Measurements from ENCODE around the gene EOLA2.
"Not testable (repeated sequence)": the region's sequence is repeated elsewhere in the genome, so short reads cannot be mapped to it uniquely, and the experiment has no call there.

EOLA2 gene

GRCh38 chrX:149938427-149938880 lies at the start of gene EOLA2:
TSS of gene EOLA2 (minus strand) at chrX:149938491. CDS start at chrX:149933874, 4,617 bp downstream.
- peak; percentile 96 for DNase-seq

GRCh38 chrX:149987613-149988012 lies 49.3 kb upstream of the EOLA2 start:
- DNase-seq = no peak

GRCh38 chrX:149984411-149984810 lies 46.1 kb upstream of the EOLA2 start:
- DNase-seq = no peak

- no peak for DNase-seq
These were observed 44.0 kb upstream of the EOLA2 start for GRCh38 chrX:149982310-149982709.

GRCh38 chrX:149979126-149979644 lies 40.9 kb upstream of the EOLA2 start:
- DNase-seq = no peak

GRCh38 chrX:149962859-149963757 lies 24.8 kb upstream of the EOLA2 start:
- DNase-seq = peak; percentile 2

GRCh38 chrX:149962010-149962409 lies 23.7 kb upstream of the EOLA2 start:
- no peak for DNase-seq

- no peak for DNase-seq
These were observed 23.3 kb upstream of the EOLA2 start for GRCh38 chrX:149961572-149961971.

GRCh38 chrX:149950681-149951080 lies 12.4 kb upstream of the EOLA2 start:
- peak; percentile 0 for DNase-seq

- no peak for DNase-seq
These were observed 11.6 kb upstream of the EOLA2 start for GRCh38 chrX:149949743-149950436.

GRCh38 chrX:149948016-149948415 lies 9.7 kb upstream of the EOLA2 start:
- DNase-seq = no peak

- not testable (repeated sequence) for DNase-seq
These were observed 8.6 kb upstream of the EOLA2 start for GRCh38 chrX:149946932-149947331.

GRCh38 chrX:149945820-149946219 lies 7.5 kb upstream of the EOLA2 start:
- not testable (repeated sequence) for DNase-seq

GRCh38 chrX:149945087-149945670 lies 6.9 kb upstream of the EOLA2 start:
- DNase-seq = not testable (repeated sequence)

GRCh38 chrX:149940674-149941024 lies 2.4 kb upstream of the EOLA2 start:
- DNase-seq = not testable (repeated sequence)

GRCh38 chrX:149939905-149940673 lies 1.8 kb upstream of the EOLA2 start:
- peak; percentile 90 for DNase-seq

GRCh38 chrX:149939655-149939904 lies 1.3 kb upstream of the EOLA2 start:
- no peak for DNase-seq

GRCh38 chrX:149938881-149939654 lies 777 bp upstream of the EOLA2 start:
- DNase-seq = peak; percentile 75

- no peak for DNase-seq
These were observed 342 bp downstream of the EOLA2 start for GRCh38 chrX:149937871-149938426.

GRCh38 chrX:149937328-149937727 lies 963 bp downstream of the EOLA2 start:
- not testable (repeated sequence) for DNase-seq

- not testable (repeated sequence) for DNase-seq
These were observed 4.7 kb downstream of the EOLA2 start for GRCh38 chrX:149933547-149933946.

- not testable (repeated sequence) for DNase-seq
These were observed 5.3 kb downstream of the EOLA2 start for GRCh38 chrX:149932970-149933369.
